KBM-7 (cell line): ENCODE measurements around the gene RUSF1.

Experiments used
- DNase-seq: peaks from one replicate; pipeline ENCODE4 v3.0.0-alpha.2; 2015
- in situ Hi-C: fragments of 300-500 bp; cut with MboI; formaldehyde crosslinking; loops from 2 replicates; pipeline ENCODE4 v1.14.3; 2020; ENCODE audit warnings: low sequenced_read_pairs, low pct_unique_long_range_greater_than_20kb, mixed read lengths

The RUSF1 gene

DNA sequence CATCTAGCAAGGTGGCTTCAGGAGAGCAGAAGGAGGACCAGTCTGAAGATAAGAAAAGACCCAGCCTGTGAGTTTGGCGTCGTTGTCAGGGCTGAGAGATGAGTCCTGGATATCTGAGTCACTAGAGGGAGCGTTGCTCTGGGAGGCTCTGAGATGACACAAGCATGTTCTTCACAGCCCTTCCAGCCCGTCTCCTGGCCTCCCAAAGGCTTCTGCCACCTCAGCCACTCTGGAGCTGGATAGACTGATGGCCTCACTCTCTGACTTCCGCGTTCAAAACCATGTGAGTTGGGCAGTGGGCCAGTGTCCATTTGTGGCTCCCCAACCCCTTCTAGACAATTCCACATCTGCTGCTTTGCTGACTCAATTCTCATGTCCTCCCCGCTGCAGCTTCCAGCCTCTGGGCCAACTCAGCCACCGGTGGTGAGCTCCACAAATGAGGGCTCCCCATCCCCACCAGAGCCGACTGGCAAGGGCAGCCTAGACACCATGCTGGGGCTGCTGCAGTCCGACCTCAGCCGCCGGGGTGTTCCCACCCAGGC lies 33.9 kb downstream of the RUSF1 start:
- in situ Hi-C loops = no loop called here
- DNase-seq = no peak

- in situ Hi-C loops = no loop called here
- no peak for DNase-seq
Measured at GRCh38 chr16:31473264-31473984, 34.8 kb downstream of the RUSF1 start.

DNA sequence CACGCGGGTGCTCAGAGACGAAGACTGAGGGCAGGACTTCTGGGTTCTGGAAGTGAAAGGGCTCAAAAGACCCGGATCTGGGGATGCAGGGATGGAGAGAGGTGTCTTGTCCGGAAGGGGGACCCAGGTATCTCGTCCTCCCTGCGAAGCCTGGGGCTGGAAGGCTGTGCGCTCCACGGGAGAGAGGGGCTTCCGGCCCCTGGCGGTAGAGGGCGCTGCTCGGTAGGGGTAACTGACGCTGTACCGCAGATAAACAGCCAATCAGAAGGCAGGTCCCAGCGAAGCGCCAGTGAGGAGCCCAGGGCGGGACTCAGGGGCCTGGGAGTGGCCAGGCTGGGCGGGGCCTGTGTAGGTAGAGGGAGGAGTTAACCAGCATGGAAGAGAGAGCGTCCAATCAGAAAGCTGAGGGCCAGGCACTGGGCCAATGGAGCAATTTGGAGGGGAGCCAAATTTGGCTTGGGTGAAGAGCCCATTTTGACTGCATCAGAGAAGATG lies 35.4 kb downstream of the RUSF1 start:
- peak; percentile 60 for DNase-seq
- in situ Hi-C loops = no loop called here

GRCh38 chr16:31471875-31472708 lies 36.1 kb downstream of the RUSF1 start, which contains the start of gene TGFB1I1:
Gene TGFB1I1 (plus strand): TSS chr16:31472152. CDS start chr16:31472189, 37 bp downstream.
- in situ Hi-C loops = no loop called here
- DNase-seq = peak; percentile 61

DNA sequence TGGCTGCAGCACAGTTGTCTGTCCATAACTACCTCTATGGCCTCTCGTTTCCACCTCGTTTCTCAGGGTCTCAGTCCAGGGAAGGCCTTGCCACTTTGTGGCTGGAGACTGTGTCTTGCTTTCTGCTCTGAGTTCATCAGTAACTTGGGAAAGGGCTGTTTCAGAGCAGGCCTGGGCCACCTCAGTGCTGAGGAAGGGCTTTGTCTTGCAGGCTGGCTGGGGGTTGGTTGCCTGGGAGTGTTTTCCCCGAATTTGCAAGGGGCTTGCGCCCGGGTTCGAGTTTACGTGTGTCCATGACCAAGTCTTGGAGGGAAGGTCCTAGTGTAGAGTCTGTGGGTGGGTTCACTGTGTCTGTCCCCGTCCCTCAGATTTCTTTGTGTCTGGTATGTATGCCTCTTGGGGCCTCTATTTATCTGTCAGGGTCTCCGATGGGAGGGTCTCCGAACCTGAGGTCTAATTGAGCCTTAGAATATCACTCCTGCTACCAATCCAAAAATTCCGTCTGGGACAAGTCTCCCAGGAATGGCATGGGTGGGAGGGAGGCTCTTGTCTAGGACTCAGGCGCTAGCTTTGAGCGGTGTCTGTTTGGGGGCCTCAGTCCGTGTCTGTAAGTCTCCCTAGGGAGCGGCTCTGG lies 36.8 kb downstream of the RUSF1 start:
- DNase-seq = no peak
- in situ Hi-C loops = no loop called here

DNA sequence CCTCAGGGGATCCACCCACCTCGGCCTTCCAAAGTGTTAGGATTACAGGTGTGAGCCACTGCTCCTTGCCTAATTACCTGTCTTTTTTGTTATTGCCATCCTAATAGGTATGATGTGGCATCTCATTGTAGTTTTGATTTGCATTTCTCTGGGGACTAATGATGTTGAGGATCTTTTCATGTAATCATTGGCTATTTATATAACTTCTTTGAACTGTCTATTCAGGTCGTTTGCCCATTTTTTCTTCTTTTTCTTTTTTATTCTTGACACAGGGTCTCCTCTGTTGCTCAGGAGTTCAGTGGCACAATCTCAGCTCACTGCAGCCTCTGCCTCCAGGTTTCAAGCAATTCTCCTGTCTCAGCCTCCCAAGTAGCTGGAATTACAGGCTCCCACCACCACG lies 37.6 kb downstream of the RUSF1 start:
- in situ Hi-C loops = no loop called here
- DNase-seq = no peak

GRCh38 chr16:31467858-31468257 lies 40.3 kb downstream of the RUSF1 start:
- DNase-seq = no peak
- in situ Hi-C loops = loop anchor here (10.0 kb wide), 1 partner anchor 237 kb away; no protein-coding TSS in a partner anchor

DNA sequence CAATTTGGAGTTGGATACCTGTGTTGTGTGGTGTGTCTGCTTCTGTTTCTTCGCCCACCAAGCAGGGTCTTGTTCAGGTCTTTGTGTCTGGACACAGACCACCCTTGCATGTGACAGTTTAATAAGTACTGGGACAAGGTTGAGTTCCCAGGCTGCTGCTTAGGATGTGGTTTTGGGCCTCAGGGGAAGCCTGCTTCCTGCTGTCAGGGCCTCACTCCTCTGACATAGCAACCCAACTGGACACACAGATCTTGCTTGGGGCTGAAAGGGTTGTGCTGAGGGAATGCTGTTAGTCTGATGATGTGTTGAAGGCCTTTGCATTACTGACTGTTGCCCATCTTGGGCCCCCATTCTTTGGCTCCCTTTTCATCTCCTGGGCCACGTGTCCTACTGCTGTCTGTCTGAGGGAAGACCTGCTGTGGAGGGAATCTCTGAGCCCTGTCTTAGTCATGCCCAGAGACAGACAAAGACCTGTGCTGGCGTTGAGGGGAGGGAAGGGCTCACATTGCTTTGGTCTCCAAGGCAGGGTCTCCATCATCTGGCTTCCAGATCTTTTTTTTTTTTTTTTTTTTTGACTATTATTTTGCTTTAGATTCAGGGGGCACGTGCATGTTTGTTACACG lies 40.9 kb downstream of the RUSF1 start:
- DNase-seq = peak; percentile 93
- in situ Hi-C loops = loop anchor here (10.0 kb wide), 1 partner anchor 238 kb away; no protein-coding TSS in a partner anchor

DNA sequence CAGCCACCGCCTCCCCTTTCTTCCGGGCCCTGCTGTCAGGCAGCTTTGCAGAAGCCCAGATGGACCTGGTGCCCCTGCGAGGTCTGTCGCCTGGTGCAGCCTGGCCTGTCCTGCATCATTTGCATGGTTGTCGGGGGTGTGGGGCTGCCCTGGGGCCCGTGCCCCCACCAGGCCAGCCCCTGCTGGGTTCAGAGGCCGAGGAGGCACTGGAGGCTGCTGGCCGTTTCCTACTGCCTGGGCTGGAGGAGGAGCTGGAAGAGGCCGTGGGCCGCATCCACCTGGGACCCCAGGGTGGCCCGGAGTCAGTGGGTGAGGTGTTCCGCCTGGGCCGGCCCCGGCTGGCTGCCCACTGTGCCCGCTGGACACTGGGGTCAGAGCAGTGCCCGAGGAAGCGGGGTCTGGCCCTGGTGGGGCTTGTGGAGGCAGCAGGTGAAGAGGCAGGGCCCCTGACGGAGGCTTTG lies 41.8 kb downstream of the RUSF1 start:
- DNase-seq = no peak
- in situ Hi-C loops = loop anchor here (10.0 kb wide), 1 partner anchor 238 kb away; no protein-coding TSS in a partner anchor

GRCh38 chr16:31465788-31466370 lies 42.3 kb downstream of the RUSF1 start:
- in situ Hi-C loops = loop anchor here (10.0 kb wide), 1 partner anchor 239 kb away; no protein-coding TSS in a partner anchor
- no peak for DNase-seq

GRCh38 chr16:31464781-31465260 lies 43.4 kb downstream of the RUSF1 start:
- in situ Hi-C loops = loop anchor here (10.0 kb wide), 1 partner anchor 240 kb away; no protein-coding TSS in a partner anchor
- no peak for DNase-seq

DNA sequence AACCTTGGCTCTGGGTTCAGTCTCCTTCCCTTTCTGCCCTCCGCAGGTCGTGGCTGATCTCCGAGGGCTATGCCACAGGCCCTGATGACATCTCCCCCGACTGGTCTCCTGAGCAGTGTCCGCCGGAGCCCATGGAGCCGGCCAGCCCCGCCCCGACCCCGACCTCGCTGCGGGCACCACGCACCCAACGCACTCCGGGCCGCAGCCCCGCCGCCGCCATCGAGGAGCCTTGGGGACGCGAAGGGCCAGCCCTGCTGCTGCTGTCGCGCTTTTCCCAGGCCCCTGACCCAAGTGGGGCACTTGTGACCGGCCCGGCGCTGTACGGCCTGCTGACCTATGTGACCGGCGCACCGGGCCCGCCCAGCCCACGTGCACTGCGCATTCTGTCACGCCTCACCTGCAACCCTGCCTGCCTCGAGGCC lies 43.8 kb downstream of the RUSF1 start:
- in situ Hi-C loops = loop anchor here (10.0 kb wide), 1 partner anchor 240 kb away; no protein-coding TSS in a partner anchor
- no peak for DNase-seq

- DNase-seq = no peak
- in situ Hi-C loops = loop anchor here (10.0 kb wide), 1 partner anchor 243 kb away; no protein-coding TSS in a partner anchor
Measured at GRCh38 chr16:31461921-31462804, 46.0 kb downstream of the RUSF1 start.

DNA sequence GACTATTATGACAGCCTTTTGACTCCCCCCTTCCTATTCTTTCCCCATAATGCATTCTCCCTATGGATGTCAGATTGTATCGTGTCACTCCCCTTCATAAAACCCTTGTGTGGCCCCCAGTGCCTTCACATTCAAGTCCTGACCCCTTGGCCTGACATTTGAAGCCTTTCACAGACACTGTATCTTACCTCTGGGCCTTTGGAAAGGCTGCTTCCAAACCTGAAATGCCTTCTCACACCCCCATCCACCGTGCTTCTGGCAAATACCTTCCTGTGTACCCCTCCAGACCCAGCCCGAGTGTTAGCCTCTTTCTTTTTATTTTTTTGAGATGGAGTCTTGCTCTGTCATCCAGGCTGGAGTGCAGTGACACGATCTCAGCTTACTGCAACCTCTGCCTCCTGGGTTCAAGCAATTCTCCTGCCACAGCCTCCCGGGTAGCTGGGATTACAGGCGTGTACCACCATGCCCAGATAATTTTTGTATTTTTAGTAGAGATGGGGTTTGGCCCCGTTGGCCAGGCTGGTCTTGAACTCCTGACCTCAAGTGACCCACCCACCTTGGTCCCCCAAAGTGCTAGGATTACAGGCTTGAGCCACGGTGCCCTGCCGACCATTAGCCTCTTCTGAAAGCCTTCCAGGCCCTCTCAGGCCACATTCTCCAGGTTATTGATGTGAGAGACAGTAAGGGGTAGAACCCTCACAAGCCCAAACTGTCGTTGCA lies 46.8 kb downstream of the RUSF1 start:
- DNase-seq = no peak
- in situ Hi-C loops = loop anchor here (10.0 kb wide), 1 partner anchor 243 kb away; no protein-coding TSS in a partner anchor

- peak; percentile 39 for DNase-seq
- in situ Hi-C loops = loop anchor here (10.0 kb wide), 1 partner anchor 244 kb away; no protein-coding TSS in a partner anchor
Measured at GRCh38 chr16:31460582-31461002, 47.6 kb downstream of the RUSF1 start.
